Smooth muscle cell (in vitro differentiated cells): ENCODE results near the gene NSUN4. TPM values are rescaled to one million over a fixed set of nuclear protein-coding genes. Genes with fewer than 3 reads are reported as not detected.
"Not testable (repeated sequence)": the region's sequence is repeated elsewhere in the genome, so short reads cannot be mapped to it uniquely, and the experiment has no call there.

Experiments
- DNase-seq: peaks from one replicate; lab custom pipeline; 2025; ENCODE audit not compliant: unreplicated experiment; lab: John Stamatoyannopoulos, UW
- H2AFZ ChIP-seq: fragments of 200-600 bp; sonication (generic); 2 replicates; pipeline ENCODE4 v1.6.0; 2016; ENCODE audit warnings: antibody characterized with exemption, low read depth, mild to moderate bottlenecking
- H3F3A ChIP-seq: fragments of 200-600 bp; sonication (generic); 2 replicates; pipeline ENCODE4 v1.6.0; 2017; ENCODE audit warnings: antibody characterized with exemption, low read depth
- H3K27ac ChIP-seq: fragments of 200-600 bp; sonication (generic); 2 replicates; pipeline ENCODE4 v1.5.1; 2016; ENCODE audit warnings: low read depth, mild to moderate bottlenecking
- H3K27me3 ChIP-seq: fragments of 200-600 bp; sonication (generic); 2 replicates; pipeline ENCODE4 v1.6.1; 2016; ENCODE audit warnings: low read depth, mild to moderate bottlenecking
- H3K36me3 ChIP-seq: fragments of 200-600 bp; sonication (generic); 2 replicates; pipeline ENCODE4 v1.5.1; 2016; ENCODE audit warnings: low read depth
- H3K4me1 ChIP-seq: fragments of 200-600 bp; sonication (generic); 2 replicates; pipeline ENCODE4 v1.5.1; 2016; ENCODE audit warnings: low read depth
- H3K4me2 ChIP-seq: fragments of 200-600 bp; sonication (generic); 2 replicates; pipeline ENCODE4 v1.6.0; 2016; ENCODE audit warnings: mild to moderate bottlenecking
- H3K4me3 ChIP-seq: fragments of 200-600 bp; sonication (generic); 2 replicates; pipeline ENCODE4 v1.5.1; 2016; ENCODE audit warnings: mild to moderate bottlenecking
- H3K79me2 ChIP-seq: fragments of 200-600 bp; sonication (generic); 2 replicates; pipeline ENCODE4 v1.6.0; 2016; ENCODE audit warnings: low read depth, mild to moderate bottlenecking
- H3K9ac ChIP-seq: fragments of 200-600 bp; sonication (generic); 2 replicates; pipeline ENCODE4 v1.6.0; 2016; ENCODE audit warnings: low read depth
- H3K9me3 ChIP-seq: fragments of 200-600 bp; sonication (generic); replicated peaks from 2 replicates; pipeline ENCODE4 v1.5.1; 2016; ENCODE audit warnings: low read depth
- H4K20me1 ChIP-seq: fragments of 200-600 bp; sonication (generic); 2 replicates; pipeline ENCODE4 v1.6.0; 2016; ENCODE audit warnings: low read depth
- CTCF ChIP-seq: fragments of 200-600 bp; sonication (generic); IDR thresholded peaks from 2 replicates; pipeline ENCODE4 v1.5.1; 2017; ENCODE audit warnings: borderline replicate concordance, mild to moderate bottlenecking, antibody characterized with exemption; ENCODE audit not compliant: insufficient read depth, poor library complexity, severe bottlenecking
- WGBS: methylation state at CpG from one replicate; pipeline ENCODE4 v1.1.7; 2016; ENCODE audit warnings: low lambda C conversion rate; 5-methylcytosine and 5-hydroxymethylcytosine counted together
- polyA plus RNA-seq: library from polyadenylated mRNA; unstranded; fragments of >200 nt; fragmentation: Nextera tagmentation; extraction: Ambion mirVana; gene quantifications from 2 replicates; pipeline ENCODE4 v1.2.1, GENCODE V29; 2016
- total RNA-seq: library from RNA; depleted of rRNA; stranded (reverse); fragments of >200 nt; gene quantifications from 2 replicates; pipeline ENCODE4 v1.2.3, GENCODE V29; 2014

NSUN4 gene
- total and polyA plus RNA-seq, 2 experiments from 2014 or later = 10.8 to 14.1 TPM

GRCh38 chr1:46315669-46316403 lies 24.8 kb upstream of the NSUN4 start:
- Histone ChIP-seq H3F3A (no peaks in the 10 kb centered on the region), H3K79me2 (no peaks in the 10 kb centered on the region), H3K9ac (no peak overlapping the region), H4K20me1 (no peaks in the 10 kb centered on the region), H3K9me3 (no peaks in the 10 kb centered on the region), H3K4me1 (no peaks in the 10 kb centered on the region), H3K4me2 (no peak overlapping the region), H3K27me3 (no peaks in the 10 kb centered on the region), H3K4me3 (no peak overlapping the region), H2AFZ (no peak overlapping the region), H3K36me3 (peaks cover 24% of the 10 kb centered on the region), H3K27ac (no peak overlapping the region)
- no peak for DNase-seq
- 97% methylated on average over 3 of the region's 3 CpGs for WGBS
- no peak for TF ChIP-seq CTCF

GRCh38 chr1:46317323-46317722 lies 23.3 kb upstream of the NSUN4 start:
- Histone ChIP-seq H3K4me1 (no peaks in the 10 kb centered on the region), H3F3A (no peaks in the 10 kb centered on the region), H4K20me1 (no peaks in the 10 kb centered on the region), H2AFZ (no peak overlapping the region), H3K36me3 (peaks cover 12% of the 10 kb centered on the region), H3K4me2 (no peak overlapping the region), H3K4me3 (no peak overlapping the region), H3K79me2 (no peaks in the 10 kb centered on the region), H3K9me3 (no peaks in the 10 kb centered on the region), H3K27ac (no peak overlapping the region), H3K27me3 (no peaks in the 10 kb centered on the region), H3K9ac (no peak overlapping the region)
- no peak for TF ChIP-seq CTCF
- DNase-seq = no peak
- 87% methylated on average over 1 of the region's 1 CpG for WGBS

- not testable (repeated sequence) for H3K4me2 ChIP-seq, H3K4me3 ChIP-seq, H3K27ac ChIP-seq, H3K27me3 ChIP-seq, H2AFZ ChIP-seq, H3K4me1 ChIP-seq, DNase-seq, H3F3A ChIP-seq, H3K9me3 ChIP-seq, H3K36me3 ChIP-seq, H4K20me1 ChIP-seq, H3K9ac ChIP-seq, H3K79me2 ChIP-seq
- 92% methylated on average over 6 of the region's 6 CpGs for WGBS
These were observed 21.3 kb upstream of the NSUN4 start for GRCh38 chr1:46319301-46319700.

- not testable (repeated sequence) for H3F3A ChIP-seq, DNase-seq, H3K4me2 ChIP-seq, H3K27ac ChIP-seq, H3K4me1 ChIP-seq, H3K27me3 ChIP-seq, H3K79me2 ChIP-seq, H3K36me3 ChIP-seq, H3K9me3 ChIP-seq, H2AFZ ChIP-seq, H4K20me1 ChIP-seq, H3K9ac ChIP-seq, H3K4me3 ChIP-seq
- 64% methylated on average over 13 of the region's 13 CpGs for WGBS
These were observed 20.4 kb upstream of the NSUN4 start for GRCh38 chr1:46319960-46320914.

GRCh38 chr1:46322191-46322590 lies 18.4 kb upstream of the NSUN4 start:
- H3K9me3 ChIP-seq, H3K4me3 ChIP-seq, H4K20me1 ChIP-seq, H3K27me3 ChIP-seq, H3K36me3 ChIP-seq, H3F3A ChIP-seq, DNase-seq, H3K9ac ChIP-seq, H2AFZ ChIP-seq, H3K4me2 ChIP-seq, H3K79me2 ChIP-seq, H3K27ac ChIP-seq, H3K4me1 ChIP-seq: not testable (repeated sequence)
- WGBS = 95% methylated on average over 6 of the region's 6 CpGs

- not testable (repeated sequence) for H3K9ac ChIP-seq, H3K36me3 ChIP-seq, H3K27ac ChIP-seq, H2AFZ ChIP-seq, H4K20me1 ChIP-seq, H3K27me3 ChIP-seq, DNase-seq, H3K4me3 ChIP-seq, H3K4me1 ChIP-seq, H3F3A ChIP-seq, H3K79me2 ChIP-seq, H3K4me2 ChIP-seq, H3K9me3 ChIP-seq
- WGBS = 93% methylated on average over 11 of the region's 11 CpGs
These were observed 15.1 kb upstream of the NSUN4 start for GRCh38 chr1:46325285-46326076.
